ENCODE data around the gene CORO6. TPM values are rescaled to one million over a fixed set of nuclear protein-coding genes. Genes with fewer than 3 reads are reported as not detected.

The CORO6 gene
- total and polyA plus RNA-seq, 12 donors: 53.2 to 262 (median 90.9) TPM

- intact Hi-C loops (cut with DNase I): loop anchor here in 4 of 10 donors (5.0 to 10.0 kb wide), 4 partner anchors 156 to 316 kb away; partner anchors contain the start of gene SSH2 (in 2 of the 4)
- Histone ChIP-seq H3K27me3 (peaks cover 0 to 39% (median 0%) of the 10 kb centered on the region in 7 donors), H3K4me1 (peaks cover 16 to 97% (median 78%) of the 10 kb centered on the region in 9 donors), H3K4me3 (peak overlapping the region in 8 of 10 donors; percentile 11 to 59 (median 39)), H3K36me3 (peaks cover 0 to 5% (median 0%) of the 10 kb centered on the region in 9 donors), H3K27ac (peak overlapping the region in 7 of 10 donors; percentile 42 to 95 (median 83)), H3K9me3 (no peaks in the 10 kb centered on the region)
- 46 to 47% methylated on average over 22 of the region's 22 CpGs for WGBS, 2 donors
- DNase-seq: no peak
- peak in 1 of 8 donors; percentile 0 for ATAC-seq
- no peak for TF ChIP-seq CTCF (IDR thresholded peaks at IDR 0.05)
Measured at GRCh38 chr17:29618272-29619065, 4.2 kb downstream of the CORO6 start.

- intact Hi-C loops (cut with DNase I): loop anchor here in 4 of 10 donors (5.0 to 10.0 kb wide), 4 partner anchors 157 to 317 kb away; partner anchors contain the start of gene SSH2 (in 2 of the 4)
- peak; percentile 11 to 85 (median 59) for TF ChIP-seq CTCF (IDR thresholded peaks at IDR 0.05)
- ATAC-seq (peak in 5 of 8 donors; percentile 4 to 27 (median 5)), DNase-seq (peak in 1 of 2 donors; percentile 82)
- 18 to 25% methylated on average over 67 to 68 of the region's 68 CpGs for WGBS, 2 donors
- Histone ChIP-seq H3K27me3 (peaks cover 0 to 47% (median 0%) of the 10 kb centered on the region in 7 donors), H3K4me3 (peak overlapping the region in 9 of 10 donors; percentile 11 to 59 (median 39)), H3K27ac (peak overlapping the region in 4 of 10 donors; percentile 4 to 89 (median 76)), H3K4me1 (peaks cover 14 to 97% (median 79%) of the 10 kb centered on the region in 9 donors), H3K9me3 (no peaks in the 10 kb centered on the region), H3K36me3 (peaks cover 0 to 5% (median 0%) of the 10 kb centered on the region in 9 donors)
Measured at GRCh38 chr17:29617481-29618271, 5.0 kb downstream of the CORO6 start.

DNA sequence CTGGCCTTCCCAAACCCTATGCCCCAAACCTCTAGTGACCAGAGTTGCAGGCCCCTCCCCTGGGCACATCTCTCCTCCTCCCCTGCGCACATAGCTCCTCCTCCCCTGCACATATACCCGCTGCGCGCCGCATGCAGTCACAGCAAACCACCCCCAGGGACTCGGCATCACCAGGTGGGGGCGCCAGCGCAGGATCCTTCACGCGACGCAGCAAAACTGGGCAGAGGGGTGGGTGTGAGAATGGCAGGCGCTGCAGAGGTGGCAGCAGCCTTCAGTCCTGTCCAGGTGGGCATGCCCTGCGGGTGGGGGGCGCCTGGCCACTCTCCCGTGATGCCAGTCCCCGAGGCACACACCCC, 5.6 kb downstream of the CORO6 start:
- peak overlapping the region in 1 of 10 donors; percentile 83 for H3K27ac ChIP-seq
- intact Hi-C loops (cut with DNase I): loop anchor here in 4 of 10 donors (5.0 to 10.0 kb wide), 4 partner anchors 158 to 318 kb away; partner anchors contain the start of gene SSH2 (in 2 of the 4)
- no peak for ATAC-seq

More for the DNA sequence above, 5.6 kb downstream of the CORO6 start:
- peak; percentile 56 to 75 for DNase-seq
- peak in 7 of 9 donors; percentile 26 to 73 (median 41) for TF ChIP-seq CTCF (IDR thresholded peaks at IDR 0.05)
- Histone ChIP-seq H3K27me3 (peaks cover 0 to 46% (median 0%) of the 10 kb centered on the region in 7 donors), H3K36me3 (peaks cover 0 to 5% (median 0%) of the 10 kb centered on the region in 9 donors), H3K4me1 (peaks cover 14 to 95% (median 77%) of the 10 kb centered on the region in 9 donors), H3K9me3 (no peaks in the 10 kb centered on the region), H3K4me3 (peak overlapping the region in 7 of 10 donors; percentile 19 to 59 (median 39))
- WGBS, 2 donors: 27 to 37% methylated on average over 16 of the region's 16 CpGs
